GM12878 (cell line): ENCODE data around the gene SLC39A2. TPM values are rescaled to one million over a fixed set of nuclear protein-coding genes. Genes with fewer than 3 reads are reported as not detected.

ENCODE experiments used
- ATAC-seq: fragments of 200-7000 bp; cut with Tn5 transposase; 3 replicates; pipeline ENCODE4 v1.9.1; 2020; ENCODE audit warnings: mild to moderate bottlenecking, moderate library complexity
- BruUV-seq: library from RNA; stranded (reverse); fragments of 400-500 nt; replicated peaks from 2 replicates; lab custom pipeline; 2021; lab: Mats Ljungman, UMichigan
- CTCF ChIA-PET: fragments of 300-600 bp; sonication (Branson Sonifier 250); formaldehyde crosslinking; extraction: SDS; loops from one replicate; lab custom pipeline; 2021; ENCODE audit warnings: inconsistent platforms; lab: Yijun Ruan, JAX
- POLR2A ChIA-PET: fragments of 350-600 bp; formaldehyde crosslinking; extraction: SDS; loops from one replicate; lab custom pipeline; 2021; ENCODE audit warnings: inconsistent platforms; lab: Charles Lee
- RAD21 ChIA-PET: fragments of 300-600 bp; sonication (Branson Sonifier 250); formaldehyde crosslinking; loops from one replicate; lab custom pipeline; 2023; ENCODE audit warnings: antibody characterized with exemption; ENCODE audit not compliant: unreplicated experiment; lab: Charles Lee
- SMC1A ChIA-PET: fragments of 300-600 bp; sonication (Branson Sonifier 250); formaldehyde crosslinking; loops from one replicate; lab custom pipeline; 2023; ENCODE audit not compliant: unreplicated experiment, uncharacterized antibody; lab: Charles Lee
- DNase-seq: peaks from one replicate; pipeline ENCODE4 v3.0.0-alpha.2; 2011; ENCODE audit warnings: low read depth, low spot score
- FAIRE-seq: peaks from 3 replicates; lab custom pipeline; 2011; peaks lifted over from hg19 to GRCh38; lab: Jason Lieb, UNC
- H2AFZ ChIP-seq: 2 replicates; pipeline ENCODE4 v1.6.0; 2011; ENCODE audit warnings: low read depth, low read length, control low read depth; ENCODE audit not compliant: control insufficient read depth
- H3K27ac ChIP-seq: 2 replicates; pipeline ENCODE4 v1.5.1; 2011; ENCODE audit warnings: control low read depth; ENCODE audit not compliant: control insufficient read depth, insufficient read depth
- H3K27me3 ChIP-seq, 2 experiments: replicated peaks in 1 of 2; 2 replicates each; pipeline versions ENCODE4 v1.6.0 to v1.6.1; 2011; ENCODE audit warnings: low read length in 1 of 2; ENCODE audit not compliant: control insufficient read depth in 2 of 2, insufficient read depth in 2 of 2
- H3K36me3 ChIP-seq, 2 experiments: 2 replicates each; pipeline ENCODE4 v1.5.1; 2011; ENCODE audit warnings: low read length in 1 of 2; ENCODE audit not compliant: control insufficient read depth in 2 of 2, insufficient read depth in 2 of 2
- H3K4me1 ChIP-seq: 2 replicates; pipeline ENCODE4 v1.6.1; 2011; ENCODE audit warnings: mild to moderate bottlenecking, low read length, moderate library complexity, mixed read lengths; ENCODE audit not compliant: control insufficient read depth, insufficient read depth
- H3K4me2 ChIP-seq: 2 replicates; pipeline ENCODE4 v1.6.0; 2011; ENCODE audit warnings: control low read depth; ENCODE audit not compliant: control insufficient read depth, insufficient read depth
- H3K4me3 ChIP-seq: fragments of 200-600 bp; sonication (generic); 2 replicates; pipeline ENCODE4 v1.5.1; 2016
- H3K79me2 ChIP-seq: 2 replicates; pipeline ENCODE4 v1.6.0; 2011; ENCODE audit warnings: low read length; ENCODE audit not compliant: control insufficient read depth, insufficient read depth
- H3K9ac ChIP-seq: 2 replicates; pipeline ENCODE4 v1.8.0; 2011; ENCODE audit warnings: low read length, control low read depth, mixed read lengths; ENCODE audit not compliant: control insufficient read depth, insufficient read depth
- H3K9me3 ChIP-seq: replicated peaks from 3 replicates; pipeline ENCODE4 v1.5.1; 2011; ENCODE audit warnings: mild to moderate bottlenecking, low read length; ENCODE audit not compliant: control insufficient read depth, insufficient read depth
- H4K20me1 ChIP-seq: 2 replicates; pipeline ENCODE4 v1.6.0; 2011; ENCODE audit not compliant: control insufficient read depth, insufficient read depth
- CBX3 ChIP-seq: fragments of 200-600 bp; sonication (generic); IDR thresholded peaks from 2 replicates; pipeline ENCODE4 v1.6.1; 2016; ENCODE audit warnings: low read depth, borderline replicate concordance
- CEBPB ChIP-seq, 2 experiments: fragments of 150-350 bp in 1 of 2; IDR thresholded peaks; 2 replicates each; pipeline ENCODE4 v1.6.1; 2012 to 2014; ENCODE audit warnings: low read depth in 2 of 2, low read length in 2 of 2, borderline replicate concordance in 1 of 2, inconsistent platforms in 1 of 2
- DPF2 ChIP-seq: fragments of 450-650 bp; IDR thresholded peaks from 2 replicates; pipeline ENCODE4 v1.6.1; 2017; ENCODE audit warnings: mild to moderate bottlenecking
- IKZF1 ChIP-seq: fragments of 450-650 bp; conservative IDR thresholded peaks from 2 replicates; pipeline ENCODE4 v1.6.1; 2017; ENCODE audit warnings: antibody characterized with exemption, mild to moderate bottlenecking
- MYC ChIP-seq: IDR thresholded peaks from 2 replicates; pipeline ENCODE4 v1.6.1; 2011; ENCODE audit warnings: mild to moderate bottlenecking, low read length, moderate library complexity, inconsistent platforms; ENCODE audit not compliant: insufficient read depth, insufficient replicate concordance, insufficient read length, severe bottlenecking
- RBBP5 ChIP-seq: fragments of 200-600 bp; sonication (generic); conservative IDR thresholded peaks from 2 replicates; pipeline ENCODE4 v1.6.1; 2016
- SPI1 ChIP-seq: IDR thresholded peaks from 2 replicates; pipeline ENCODE4 v1.6.1; 2011; ENCODE audit warnings: low read depth, mild to moderate bottlenecking, low read length, moderate library complexity, borderline replicate concordance; ENCODE audit not compliant: insufficient read depth
- SUPT20H ChIP-seq: IDR thresholded peaks from 2 replicates; pipeline ENCODE4 v1.6.1; 2011; ENCODE audit warnings: low read depth, mild to moderate bottlenecking, low read length, moderate library complexity, borderline replicate concordance; ENCODE audit not compliant: control insufficient read depth
- TARDBP ChIP-seq: IDR thresholded peaks from 2 replicates; pipeline ENCODE4 v1.6.1; 2016; ENCODE audit warnings: borderline replicate concordance
- WGBS: methylation state at CpG from one replicate; pipeline ENCODE4 v1.1.6; 2016; ENCODE audit warnings: low lambda C conversion rate; ENCODE audit not compliant: insufficient replicate concordance, insufficient coverage; ENCODE audit errors: missing lambda C conversion rate; 5-methylcytosine and 5-hydroxymethylcytosine counted together
- in situ Hi-C: fragments of 300-500 bp; cut with MboI; formaldehyde crosslinking; loops from 9 replicates; pipeline ENCODE4 v1.14.3; 2018; ENCODE audit warnings: mixed read lengths
- intact Hi-C: fragments of 100-400 bp; cut with micrococcal nuclease; formaldehyde crosslinking; loops from one replicate; pipeline ENCODE4 v1.14.2; 2022; ENCODE audit not compliant: unreplicated experiment
- polyA plus RNA-seq, 11 experiments: library from polyadenylated mRNA; depleted of rRNA in 4 of 11; unstranded in 6 of 11; stranded (reverse) in 5 of 11; fragments of >200 nt; fragmentation: Nextera tagmentation in 4 of 11; fragmentation: Illumina TruSeq in 1 of 11; extraction: Ambion mirVana in 4 of 11; extraction: Trizol in 1 of 11; gene quantifications; 1 replicate in 1 of 11; 2 replicates in 10 of 11; pipeline versions ENCODE4 v1.2.1 to v1.2.3, GENCODE V29; 2011 to 2016; ENCODE audit warnings: inconsistent platforms in 2 of 11, missing spikeins in 2 of 11, low read depth in 1 of 11
- total RNA-seq, 4 experiments: library from RNA; depleted of rRNA in 3 of 4; stranded (reverse); fragments of >200 nt in 3 of 4; fragmentation: Illumina TruSeq in 1 of 4; extraction: Trizol in 1 of 4; gene quantifications; 2 replicates each; pipeline versions ENCODE4 v1.2.1 to v1.2.3, GENCODE V29; 2013 to 2021
- TF ChIP-seq, protein P1 (sequence below): IDR thresholded peaks from 2 replicates; pipeline ENCODE4 v1.6.1; 2011; ENCODE audit warnings: mild to moderate bottlenecking, low read depth, low read length, moderate library complexity; ENCODE audit not compliant: insufficient replicate concordance
- TF ChIP-seq, protein P2 (sequence below): fragments of 450-650 bp; formaldehyde crosslinking; IDR thresholded peaks from 2 replicates; pipeline ENCODE4 v1.4.0; 2022; ENCODE audit warnings: mild to moderate bottlenecking, moderate library complexity
- TF ChIP-seq, protein P3 (sequence below): fragments of 450-650 bp; conservative IDR thresholded peaks from 2 replicates; pipeline ENCODE4 v1.6.1; 2017; ENCODE audit warnings: mild to moderate bottlenecking, moderate library complexity
- TF ChIP-seq, protein P4 (sequence below): fragments of 450-650 bp; IDR thresholded peaks from 2 replicates; pipeline ENCODE4 v1.6.1; 2017; ENCODE audit warnings: mild to moderate bottlenecking, moderate library complexity

SLC39A2 gene
- total and polyA plus RNA-seq, 10 of the 15 experiments (the other 5 are each of a cell fraction or from before 2014, with no cell fraction given): 0.06 to 0.14 (median 0.11) TPM; not detected in 6

DNA sequence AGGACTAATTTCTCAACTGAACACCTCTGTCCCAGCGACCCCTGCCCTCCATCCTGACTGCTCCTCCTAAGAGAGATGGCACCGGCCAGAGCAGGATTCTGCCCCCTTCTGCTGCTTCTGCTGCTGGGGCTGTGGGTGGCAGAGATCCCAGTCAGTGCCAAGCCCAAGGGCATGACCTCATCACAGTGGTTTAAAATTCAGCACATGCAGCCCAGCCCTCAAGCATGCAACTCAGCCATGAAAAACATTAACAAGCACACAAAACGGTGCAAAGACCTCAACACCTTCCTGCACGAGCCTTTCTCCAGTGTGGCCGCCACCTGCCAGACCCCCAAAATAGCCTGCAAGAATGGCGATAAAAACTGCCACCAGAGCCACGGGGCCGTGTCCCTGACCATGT is 43.8 kb downstream of the SLC39A2 start:
- H2AFZ ChIP-seq: no peak overlapping the region
- no peaks in the 10 kb centered on the region for H3K4me1 ChIP-seq
- in situ Hi-C loops (no loop called here), intact Hi-C loops (no loop called here)
- SMC1A ChIA-PET: interaction anchor here (2.1 kb wide), 1 partner anchor 29 kb away, joined by 7 read pairs; no protein-coding TSS in a partner anchor
- H3K4me2 ChIP-seq: no peak overlapping the region
- RAD21 ChIA-PET: no interaction called here
- no peak for DNase-seq
- H3K36me3 ChIP-seq: no peaks in the 10 kb centered on the region
- ATAC-seq: no peak
- H3K79me2 ChIP-seq: no peaks in the 10 kb centered on the region
- peaks cover 0 to 11% of the 10 kb centered on the region in 2 experiments; a peak in 2 of 4 replicates for H3K27me3 ChIP-seq
- WGBS: 5% methylated on average over 8 of the region's 8 CpGs
- H3K9ac ChIP-seq: no peak overlapping the region
- no peaks in the 10 kb centered on the region; the same call in 1 of the 2 replicates for H4K20me1 ChIP-seq
- no peak overlapping the region for H3K4me3 ChIP-seq
- CTCF ChIA-PET: interaction anchor here (2.3 kb wide), 1 partner anchor 28 kb away, joined by 11 read pairs; no protein-coding TSS in a partner anchor
- FAIRE-seq: no peak
- no TSS peak for BruUV-seq
- H3K27ac ChIP-seq: no peak overlapping the region
- POLR2A ChIA-PET: no interaction called here
- H3K9me3 ChIP-seq: no peaks in the 10 kb centered on the region
- TF ChIP-seq SUPT20H (no peak), MYC (no peak), CEBPB (IDR thresholded peaks at IDR 0.05; ENCODE audit: borderline replicate concordance in 1 of 2, low read depth in 2 of 2, low read length in 2 of 2) (no peak), TARDBP (no peak), IKZF1 (no peak), RBBP5 (no peak), DPF2 (no peak), CBX3 (no peak), SPI1 (no peak)
- TF ChIP-seq, protein P1, sequence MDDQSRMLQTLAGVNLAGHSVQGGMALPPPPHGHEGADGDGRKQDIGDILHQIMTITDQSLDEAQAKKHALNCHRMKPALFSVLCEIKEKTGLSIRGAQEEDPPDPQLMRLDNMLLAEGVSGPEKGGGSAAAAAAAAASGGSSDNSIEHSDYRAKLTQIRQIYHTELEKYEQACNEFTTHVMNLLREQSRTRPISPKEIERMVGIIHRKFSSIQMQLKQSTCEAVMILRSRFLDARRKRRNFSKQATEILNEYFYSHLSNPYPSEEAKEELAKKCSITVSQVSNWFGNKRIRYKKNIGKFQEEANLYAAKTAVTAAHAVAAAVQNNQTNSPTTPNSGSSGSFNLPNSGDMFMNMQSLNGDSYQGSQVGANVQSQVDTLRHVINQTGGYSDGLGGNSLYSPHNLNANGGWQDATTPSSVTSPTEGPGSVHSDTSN: no peak
- TF ChIP-seq, protein P2, sequence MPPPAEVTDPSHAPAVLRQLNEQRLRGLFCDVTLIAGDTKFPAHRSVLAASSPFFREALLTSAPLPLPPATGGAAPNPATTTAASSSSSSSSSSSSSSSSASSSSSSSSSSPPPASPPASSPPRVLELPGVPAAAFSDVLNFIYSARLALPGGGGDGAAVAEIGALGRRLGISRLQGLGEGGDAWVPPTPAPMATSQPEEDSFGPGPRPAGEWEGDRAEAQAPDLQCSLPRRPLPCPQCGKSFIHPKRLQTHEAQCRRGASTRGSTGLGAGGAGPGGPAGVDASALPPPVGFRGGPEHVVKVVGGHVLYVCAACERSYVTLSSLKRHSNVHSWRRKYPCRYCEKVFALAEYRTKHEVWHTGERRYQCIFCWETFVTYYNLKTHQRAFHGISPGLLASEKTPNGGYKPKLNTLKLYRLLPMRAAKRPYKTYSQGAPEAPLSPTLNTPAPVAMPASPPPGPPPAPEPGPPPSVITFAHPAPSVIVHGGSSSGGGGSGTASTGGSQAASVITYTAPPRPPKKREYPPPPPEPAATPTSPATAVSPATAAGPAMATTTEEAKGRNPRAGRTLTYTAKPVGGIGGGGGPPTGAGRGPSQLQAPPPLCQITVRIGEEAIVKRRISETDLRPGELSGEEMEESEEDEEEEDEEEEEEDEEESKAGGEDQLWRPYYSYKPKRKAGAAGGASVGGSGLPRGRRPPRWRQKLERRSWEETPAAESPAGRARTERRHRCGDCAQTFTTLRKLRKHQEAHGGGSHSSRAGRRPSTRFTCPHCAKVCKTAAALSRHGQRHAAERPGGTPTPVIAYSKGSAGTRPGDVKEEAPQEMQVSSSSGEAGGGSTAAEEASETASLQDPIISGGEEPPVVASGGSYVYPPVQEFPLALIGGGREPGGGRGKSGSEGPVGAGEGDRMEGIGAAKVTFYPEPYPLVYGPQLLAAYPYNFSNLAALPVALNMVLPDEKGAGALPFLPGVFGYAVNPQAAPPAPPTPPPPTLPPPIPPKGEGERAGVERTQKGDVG (CRISPR knock-in tag): no peak
- TF ChIP-seq, protein P3, sequence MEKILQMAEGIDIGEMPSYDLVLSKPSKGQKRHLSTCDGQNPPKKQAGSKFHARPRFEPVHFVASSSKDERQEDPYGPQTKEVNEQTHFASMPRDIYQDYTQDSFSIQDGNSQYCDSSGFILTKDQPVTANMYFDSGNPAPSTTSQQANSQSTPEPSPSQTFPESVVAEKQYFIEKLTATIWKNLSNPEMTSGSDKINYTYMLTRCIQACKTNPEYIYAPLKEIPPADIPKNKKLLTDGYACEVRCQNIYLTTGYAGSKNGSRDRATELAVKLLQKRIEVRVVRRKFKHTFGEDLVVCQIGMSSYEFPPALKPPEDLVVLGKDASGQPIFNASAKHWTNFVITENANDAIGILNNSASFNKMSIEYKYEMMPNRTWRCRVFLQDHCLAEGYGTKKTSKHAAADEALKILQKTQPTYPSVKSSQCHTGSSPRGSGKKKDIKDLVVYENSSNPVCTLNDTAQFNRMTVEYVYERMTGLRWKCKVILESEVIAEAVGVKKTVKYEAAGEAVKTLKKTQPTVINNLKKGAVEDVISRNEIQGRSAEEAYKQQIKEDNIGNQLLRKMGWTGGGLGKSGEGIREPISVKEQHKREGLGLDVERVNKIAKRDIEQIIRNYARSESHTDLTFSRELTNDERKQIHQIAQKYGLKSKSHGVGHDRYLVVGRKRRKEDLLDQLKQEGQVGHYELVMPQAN: no peak
- TF ChIP-seq, protein P4, sequence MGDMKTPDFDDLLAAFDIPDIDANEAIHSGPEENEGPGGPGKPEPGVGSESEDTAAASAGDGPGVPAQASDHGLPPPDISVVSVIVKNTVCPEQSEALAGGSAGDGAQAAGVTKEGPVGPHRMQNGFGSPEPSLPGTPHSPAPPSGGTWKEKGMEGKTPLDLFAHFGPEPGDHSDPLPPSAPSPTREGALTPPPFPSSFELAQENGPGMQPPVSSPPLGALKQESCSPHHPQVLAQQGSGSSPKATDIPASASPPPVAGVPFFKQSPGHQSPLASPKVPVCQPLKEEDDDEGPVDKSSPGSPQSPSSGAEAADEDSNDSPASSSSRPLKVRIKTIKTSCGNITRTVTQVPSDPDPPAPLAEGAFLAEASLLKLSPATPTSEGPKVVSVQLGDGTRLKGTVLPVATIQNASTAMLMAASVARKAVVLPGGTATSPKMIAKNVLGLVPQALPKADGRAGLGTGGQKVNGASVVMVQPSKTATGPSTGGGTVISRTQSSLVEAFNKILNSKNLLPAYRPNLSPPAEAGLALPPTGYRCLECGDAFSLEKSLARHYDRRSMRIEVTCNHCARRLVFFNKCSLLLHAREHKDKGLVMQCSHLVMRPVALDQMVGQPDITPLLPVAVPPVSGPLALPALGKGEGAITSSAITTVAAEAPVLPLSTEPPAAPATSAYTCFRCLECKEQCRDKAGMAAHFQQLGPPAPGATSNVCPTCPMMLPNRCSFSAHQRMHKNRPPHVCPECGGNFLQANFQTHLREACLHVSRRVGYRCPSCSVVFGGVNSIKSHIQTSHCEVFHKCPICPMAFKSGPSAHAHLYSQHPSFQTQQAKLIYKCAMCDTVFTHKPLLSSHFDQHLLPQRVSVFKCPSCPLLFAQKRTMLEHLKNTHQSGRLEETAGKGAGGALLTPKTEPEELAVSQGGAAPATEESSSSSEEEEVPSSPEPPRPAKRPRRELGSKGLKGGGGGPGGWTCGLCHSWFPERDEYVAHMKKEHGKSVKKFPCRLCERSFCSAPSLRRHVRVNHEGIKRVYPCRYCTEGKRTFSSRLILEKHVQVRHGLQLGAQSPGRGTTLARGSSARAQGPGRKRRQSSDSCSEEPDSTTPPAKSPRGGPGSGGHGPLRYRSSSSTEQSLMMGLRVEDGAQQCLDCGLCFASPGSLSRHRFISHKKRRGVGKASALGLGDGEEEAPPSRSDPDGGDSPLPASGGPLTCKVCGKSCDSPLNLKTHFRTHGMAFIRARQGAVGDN: no peak
